ENCODE measurements around the gene IDUA. TPM values are rescaled to one million over a fixed set of nuclear protein-coding genes. Genes with fewer than 3 reads are reported as not detected.
A peak's percentile ranks its signal among the peaks of the same experiment; 100 is the strongest.

Gene IDUA
- total and polyA plus RNA-seq, 9 donors = 11.4 to 21.0 (median 14.0) TPM

- peak overlapping the region; percentile 59 for H3K27ac ChIP-seq (ENCODE audit: low read length)
- WGBS (ENCODE audit: insufficient coverage) = 71% methylated on average over 22 of the region's 36 CpGs
- no peak overlapping the region for H3K4me3 ChIP-seq (ENCODE audit: low read length)
- H3K36me3 ChIP-seq (ENCODE audit: control insufficient read depth, insufficient read depth, low read length) = peaks cover 25% of the 10 kb centered on the region
- no peak for DNase-seq
- H3K27me3 ChIP-seq (ENCODE audit: control insufficient read depth, insufficient read depth, low read length) = peaks cover 18% of the 10 kb centered on the region
- peaks cover 85% of the 10 kb centered on the region for H3K4me1 ChIP-seq (ENCODE audit: control insufficient read depth, insufficient read depth, low read length)
- no peaks in the 10 kb centered on the region for H3K9me3 ChIP-seq (replicated peaks; ENCODE audit: control insufficient read depth, low read depth, low read length)
These were observed 41.9 kb downstream of the IDUA start for GRCh38 chr4:1028574-1029220.

GRCh38 chr4:1029529-1029928, 42.7 kb downstream of the IDUA start:
- DNase-seq = no peak
- Histone ChIP-seq H3K9me3 (replicated peaks; ENCODE audit: control insufficient read depth, low read depth, low read length) (no peaks in the 10 kb centered on the region), H3K4me1 (ENCODE audit: control insufficient read depth, insufficient read depth, low read length) (peaks cover 91% of the 10 kb centered on the region), H3K27ac (ENCODE audit: low read length) (peak overlapping the region; percentile 67), H3K4me3 (ENCODE audit: low read length) (no peak overlapping the region), H3K36me3 (ENCODE audit: control insufficient read depth, insufficient read depth, low read length) (peaks cover 20% of the 10 kb centered on the region), H3K27me3 (ENCODE audit: control insufficient read depth, insufficient read depth, low read length) (peaks cover 18% of the 10 kb centered on the region)
- 64% methylated on average over 13 of the region's 17 CpGs for WGBS (ENCODE audit: insufficient coverage)

DNA sequence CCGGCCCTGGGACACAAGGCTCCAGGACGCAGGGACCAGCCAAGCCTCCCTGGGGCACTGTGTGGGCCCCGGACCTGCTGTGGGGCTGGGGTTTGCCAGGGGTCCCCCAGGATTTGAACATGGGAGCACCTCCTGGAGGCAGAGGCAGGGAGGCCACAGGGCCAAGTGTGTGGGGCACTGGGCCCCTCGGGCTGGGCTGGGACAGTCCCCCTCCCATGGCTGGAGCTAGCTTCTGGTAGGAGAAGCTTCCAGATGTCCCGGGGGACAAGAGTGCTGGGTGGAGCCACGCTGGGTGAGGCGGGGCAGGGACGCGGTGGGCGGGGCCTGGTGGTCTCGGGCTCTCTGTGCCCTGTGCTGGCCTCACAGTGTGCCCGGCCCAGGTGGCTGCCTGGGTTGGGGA, 43.2 kb downstream of the IDUA start:
- peak overlapping the region; percentile 67 for H3K27ac ChIP-seq (ENCODE audit: low read length)
- no peaks in the 10 kb centered on the region for H3K9me3 ChIP-seq (replicated peaks; ENCODE audit: control insufficient read depth, low read depth, low read length)
- peaks cover 16% of the 10 kb centered on the region for H3K36me3 ChIP-seq (ENCODE audit: control insufficient read depth, insufficient read depth, low read length)
- peaks cover 18% of the 10 kb centered on the region for H3K27me3 ChIP-seq (ENCODE audit: control insufficient read depth, insufficient read depth, low read length)
- peaks cover 96% of the 10 kb centered on the region for H3K4me1 ChIP-seq (ENCODE audit: control insufficient read depth, insufficient read depth, low read length)
- WGBS (ENCODE audit: insufficient coverage) = 47% methylated on average over 8 of the region's 12 CpGs
- H3K4me3 ChIP-seq (ENCODE audit: low read length) = no peak overlapping the region
- no peak for DNase-seq

GRCh38 chr4:1030559-1030958, 43.7 kb downstream of the IDUA start:
- WGBS (ENCODE audit: insufficient coverage) = 70% methylated on average over 15 of the region's 16 CpGs
- H3K9me3 ChIP-seq (replicated peaks; ENCODE audit: control insufficient read depth, low read depth, low read length) = no peaks in the 10 kb centered on the region
- DNase-seq = no peak
- H3K4me3 ChIP-seq (ENCODE audit: low read length) = no peak overlapping the region
- H3K27ac ChIP-seq (ENCODE audit: low read length) = peak overlapping the region; percentile 67
- peaks cover 18% of the 10 kb centered on the region for H3K27me3 ChIP-seq (ENCODE audit: control insufficient read depth, insufficient read depth, low read length)
- H3K4me1 ChIP-seq (ENCODE audit: control insufficient read depth, insufficient read depth, low read length) = peaks cover 97% of the 10 kb centered on the region
- peaks cover 10% of the 10 kb centered on the region for H3K36me3 ChIP-seq (ENCODE audit: control insufficient read depth, insufficient read depth, low read length)

DNA sequence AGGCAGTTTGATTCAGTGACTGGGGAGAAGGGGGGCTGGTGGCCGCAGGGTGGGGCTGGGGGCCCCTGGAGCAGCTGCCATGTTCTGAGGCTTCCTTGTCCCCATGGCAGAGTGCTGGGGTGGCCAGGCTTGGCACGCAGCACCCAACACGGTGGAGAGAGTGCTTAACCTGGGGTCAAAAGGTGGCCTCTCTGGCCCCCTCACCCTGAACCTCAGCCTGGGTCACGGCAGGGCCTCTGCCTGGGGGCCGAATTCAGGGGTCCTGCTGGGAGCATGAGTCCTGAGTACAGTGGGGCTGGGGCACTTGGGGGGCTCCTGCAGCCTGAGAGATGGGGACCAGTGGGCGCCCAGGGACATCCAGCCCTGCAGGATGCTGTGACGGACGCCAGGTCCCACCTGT, 44.5 kb downstream of the IDUA start:
- no peak for DNase-seq
- H3K9me3 ChIP-seq (replicated peaks; ENCODE audit: control insufficient read depth, low read depth, low read length) = no peaks in the 10 kb centered on the region
- H3K27ac ChIP-seq (ENCODE audit: low read length) = no peak overlapping the region
- peaks cover 3% of the 10 kb centered on the region for H3K36me3 ChIP-seq (ENCODE audit: control insufficient read depth, insufficient read depth, low read length)
- peaks cover 18% of the 10 kb centered on the region for H3K27me3 ChIP-seq (ENCODE audit: control insufficient read depth, insufficient read depth, low read length)
- no peak overlapping the region for H3K4me3 ChIP-seq (ENCODE audit: low read length)
- 83% methylated on average over 8 of the region's 8 CpGs for WGBS (ENCODE audit: insufficient coverage)
- peaks cover 97% of the 10 kb centered on the region for H3K4me1 ChIP-seq (ENCODE audit: control insufficient read depth, insufficient read depth, low read length)

DNA sequence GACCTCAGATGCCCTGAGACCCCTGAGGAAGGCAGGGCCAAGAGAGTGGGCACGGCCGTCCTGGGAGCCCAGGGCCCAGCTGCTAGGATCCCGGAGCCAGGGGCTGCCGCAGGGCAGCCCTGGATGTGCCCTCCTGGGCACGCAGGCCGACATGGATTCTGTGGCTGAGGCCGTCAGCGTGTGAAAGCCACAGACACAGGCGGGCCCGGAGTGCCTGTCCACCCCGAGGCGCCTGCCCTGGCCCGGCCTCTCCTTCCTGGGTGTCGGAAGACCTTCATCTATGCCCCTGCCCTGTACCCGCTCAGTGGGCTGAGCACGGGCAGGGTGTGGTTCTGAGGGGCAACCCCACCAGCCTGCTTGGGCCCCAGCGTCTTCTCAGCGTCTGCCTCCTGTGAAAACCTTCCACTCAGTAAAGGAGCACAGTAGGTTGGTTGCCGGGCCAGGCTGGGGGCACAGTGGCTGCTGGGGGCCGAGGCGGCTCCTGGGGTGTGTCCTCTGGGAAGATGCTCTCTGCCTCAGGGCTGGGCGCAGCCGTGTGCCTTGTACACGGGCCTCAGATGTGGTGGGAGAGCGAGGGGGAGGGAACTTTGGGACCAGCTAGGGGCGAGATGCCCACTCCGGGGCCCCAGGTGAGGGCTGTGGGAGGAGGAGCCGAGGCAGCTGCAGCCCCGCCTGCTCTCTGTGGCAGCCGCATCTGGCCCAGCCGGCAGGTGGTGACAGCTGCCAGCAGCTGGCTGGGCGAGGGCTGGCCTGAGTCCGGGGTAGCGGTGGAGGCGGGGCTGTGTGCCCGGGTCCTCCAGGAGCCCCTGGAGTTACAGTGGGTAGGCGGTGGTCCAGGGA, 45.3 kb downstream of the IDUA start:
- DNase-seq = peak; percentile 58
- H3K4me3 ChIP-seq (ENCODE audit: low read length) = no peak overlapping the region
- WGBS (ENCODE audit: insufficient coverage) = 61% methylated on average over 35 of the region's 37 CpGs
- H3K27me3 ChIP-seq (ENCODE audit: control insufficient read depth, insufficient read depth, low read length) = peaks cover 18% of the 10 kb centered on the region
- H3K36me3 ChIP-seq (ENCODE audit: control insufficient read depth, insufficient read depth, low read length) = no peaks in the 10 kb centered on the region
- H3K9me3 ChIP-seq (replicated peaks; ENCODE audit: control insufficient read depth, low read depth, low read length) = no peaks in the 10 kb centered on the region
- no peak overlapping the region for H3K27ac ChIP-seq (ENCODE audit: low read length)
- peaks cover 97% of the 10 kb centered on the region for H3K4me1 ChIP-seq (ENCODE audit: control insufficient read depth, insufficient read depth, low read length)

DNA sequence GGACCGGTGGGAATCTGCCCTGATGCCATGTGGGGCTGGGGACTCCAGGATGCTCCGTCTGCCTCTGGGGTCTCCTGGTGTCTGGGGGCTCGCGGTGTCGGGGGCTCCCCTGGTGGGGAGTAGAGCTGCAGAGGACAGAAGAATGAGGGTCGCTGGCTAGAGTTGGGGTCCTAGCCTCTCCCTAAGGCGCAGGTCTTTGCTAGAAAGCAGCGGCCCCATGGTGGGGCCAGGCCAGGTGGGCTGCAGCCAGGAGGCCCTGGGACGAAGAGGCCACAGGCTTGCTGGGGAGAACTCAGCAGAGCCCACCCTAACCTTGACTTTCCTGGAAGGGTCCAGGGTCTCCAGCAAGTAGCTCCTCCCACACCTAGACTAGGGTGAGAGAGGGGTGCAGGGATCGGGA, 46.0 kb downstream of the IDUA start:
- 83% methylated on average over 8 of the region's 10 CpGs for WGBS (ENCODE audit: insufficient coverage)

DNA sequence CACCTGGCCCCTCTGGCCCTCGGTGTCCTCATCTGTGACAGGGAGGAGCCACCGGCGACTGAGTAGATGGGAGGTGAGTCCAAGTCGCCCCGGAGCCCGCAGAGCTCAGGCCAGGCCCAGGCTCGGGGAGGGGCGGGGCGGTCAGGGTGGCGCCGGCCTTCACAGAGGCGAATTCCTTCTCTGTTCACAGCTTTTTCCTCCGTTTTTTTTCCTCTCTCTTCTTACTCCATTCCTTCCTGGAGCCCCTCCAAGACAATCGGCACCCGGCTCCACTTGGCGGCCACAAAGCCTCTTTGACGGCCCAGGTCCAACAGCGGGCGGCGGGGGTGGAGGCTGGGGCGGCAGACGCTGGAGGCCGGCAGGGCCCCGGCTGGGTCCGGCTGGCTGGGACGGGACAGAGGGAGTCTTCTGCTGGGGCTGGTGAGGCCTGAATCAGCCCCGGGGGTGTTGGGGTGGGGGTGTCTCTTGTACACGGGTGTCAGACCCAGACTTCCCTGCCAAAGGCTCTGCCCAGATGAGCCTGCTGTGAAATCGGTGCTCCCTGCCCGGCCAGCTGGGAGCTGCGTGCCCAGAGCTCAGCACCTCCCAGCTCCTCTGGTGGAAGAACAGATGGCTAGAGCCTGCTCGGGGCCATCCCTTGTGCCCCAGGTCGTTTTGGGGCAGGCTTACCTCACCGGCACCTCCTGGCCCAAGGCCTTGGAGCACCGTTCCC, 47.2 kb downstream of the IDUA start:
- Histone ChIP-seq H3K4me1 (ENCODE audit: control insufficient read depth, insufficient read depth, low read length) (peaks cover 97% of the 10 kb centered on the region), H3K36me3 (ENCODE audit: control insufficient read depth, insufficient read depth, low read length) (no peaks in the 10 kb centered on the region), H3K27me3 (ENCODE audit: control insufficient read depth, insufficient read depth, low read length) (peaks cover 14% of the 10 kb centered on the region), H3K9me3 (replicated peaks; ENCODE audit: control insufficient read depth, low read depth, low read length) (no peaks in the 10 kb centered on the region), H3K27ac (ENCODE audit: low read length) (peak overlapping the region; percentile 69), H3K4me3 (ENCODE audit: low read length) (no peak overlapping the region)
- peak; percentile 88 for DNase-seq
- 27% methylated on average over 30 of the region's 35 CpGs for WGBS (ENCODE audit: insufficient coverage)

More for the DNA sequence above, 46.0 kb downstream of the IDUA start:
- Histone ChIP-seq H3K27ac (ENCODE audit: low read length) (no peak overlapping the region), H3K4me1 (ENCODE audit: control insufficient read depth, insufficient read depth, low read length) (peaks cover 97% of the 10 kb centered on the region), H3K36me3 (ENCODE audit: control insufficient read depth, insufficient read depth, low read length) (no peaks in the 10 kb centered on the region), H3K27me3 (ENCODE audit: control insufficient read depth, insufficient read depth, low read length) (peaks cover 18% of the 10 kb centered on the region), H3K9me3 (replicated peaks; ENCODE audit: control insufficient read depth, low read depth, low read length) (no peaks in the 10 kb centered on the region), H3K4me3 (ENCODE audit: low read length) (no peak overlapping the region)
- no peak for DNase-seq

DNA sequence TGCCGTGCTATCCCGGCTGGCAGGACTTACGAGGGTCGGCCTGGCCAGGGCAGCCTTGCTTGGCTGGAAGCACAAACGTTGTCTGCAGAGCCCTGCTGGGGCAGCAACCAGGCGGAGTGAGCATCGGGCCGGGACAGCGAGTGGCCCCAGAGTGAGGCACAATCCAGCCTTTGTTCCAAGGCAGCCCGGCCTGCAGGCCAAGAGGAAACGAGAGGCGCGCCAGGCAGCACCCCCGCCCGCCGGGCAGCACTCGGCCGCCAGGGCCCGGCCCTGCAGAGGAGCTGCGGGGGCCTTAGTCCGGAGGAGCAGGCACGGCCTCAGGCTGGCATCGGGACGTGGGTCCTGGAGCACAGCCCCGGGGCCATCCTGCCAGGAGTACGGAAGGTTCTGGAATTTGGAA, 48.7 kb downstream of the IDUA start:
- Histone ChIP-seq H3K36me3 (ENCODE audit: control insufficient read depth, insufficient read depth, low read length) (no peaks in the 10 kb centered on the region), H3K27ac (ENCODE audit: low read length) (no peak overlapping the region)

GRCh38 chr4:1036095-1036494, 49.3 kb downstream of the IDUA start:
- no peak for DNase-seq
- H3K27me3 ChIP-seq (ENCODE audit: control insufficient read depth, insufficient read depth, low read length) = peaks cover 14% of the 10 kb centered on the region
- no peak overlapping the region for H3K4me3 ChIP-seq (ENCODE audit: low read length)
- no peaks in the 10 kb centered on the region for H3K36me3 ChIP-seq (ENCODE audit: control insufficient read depth, insufficient read depth, low read length)
- 86% methylated on average over 14 of the region's 15 CpGs for WGBS (ENCODE audit: insufficient coverage)
- H3K4me1 ChIP-seq (ENCODE audit: control insufficient read depth, insufficient read depth, low read length) = peaks cover 97% of the 10 kb centered on the region
- no peaks in the 10 kb centered on the region for H3K9me3 ChIP-seq (replicated peaks; ENCODE audit: control insufficient read depth, low read depth, low read length)
- no peak overlapping the region for H3K27ac ChIP-seq (ENCODE audit: low read length)

More for the DNA sequence above, 48.7 kb downstream of the IDUA start:
- 43% methylated on average over 25 of the region's 26 CpGs for whole genome bisulfite sequencing (ENCODE audit: insufficient coverage)
- no peaks in the 10 kb centered on the region for H3K9me3 ChIP-seq (replicated peaks; ENCODE audit: control insufficient read depth, low read depth, low read length)
- H3K27me3 ChIP-seq (ENCODE audit: control insufficient read depth, insufficient read depth, low read length) = peaks cover 14% of the 10 kb centered on the region
- peak; percentile 76 for DNase-seq
- H3K4me1 ChIP-seq (ENCODE audit: control insufficient read depth, insufficient read depth, low read length) = peaks cover 97% of the 10 kb centered on the region
- no peak overlapping the region for H3K4me3 ChIP-seq (ENCODE audit: low read length)

All from muscle of leg (tissue), 11 donors.